ENCODE measurements around the gene FOXN1. TPM values are rescaled to one million over a fixed set of nuclear protein-coding genes. Genes with fewer than 3 reads are reported as not detected.
"Not testable (repeated sequence)": the region's sequence is repeated elsewhere in the genome, so short reads cannot be mapped to it uniquely, and the experiment has no call there.

The FOXN1 gene
- total and polyA plus RNA-seq, 2 of the 4 experiments (the other 2 are of a cell fraction) = not detected

DNA sequence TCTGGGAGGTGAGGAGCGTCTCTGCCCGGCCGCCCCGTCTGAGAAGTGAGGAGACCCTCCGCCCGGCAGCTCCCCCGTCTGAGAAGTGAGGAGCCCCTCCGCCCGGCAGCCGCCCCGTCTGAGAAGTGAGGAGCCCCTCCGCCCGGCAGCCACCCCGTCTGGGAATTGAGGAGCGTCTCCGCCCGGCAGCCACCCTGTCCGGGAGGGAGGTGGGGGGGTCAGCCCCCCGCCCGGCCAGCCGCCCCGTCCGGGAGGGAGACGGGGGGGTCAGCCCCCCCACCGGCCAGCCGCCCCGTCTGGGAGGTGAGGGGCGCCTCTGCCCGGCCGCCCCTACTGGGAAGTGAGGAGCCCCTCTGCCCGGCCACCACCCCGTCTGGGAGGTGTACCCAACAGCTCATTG is 47.3 kb upstream of the FOXN1 start:
- ATAC-seq (ENCODE audit: low read depth); H2BK20ac ChIP-seq (ENCODE audit: low read depth, low read length); H4K20me1 ChIP-seq (ENCODE audit: insufficient read depth, low read length); H3K4me3 ChIP-seq (ENCODE audit: insufficient read depth, low read depth, low read length); DNase-seq; H3K4me1 ChIP-seq (ENCODE audit: control insufficient read depth, insufficient read depth, low read length); H3K9me3 ChIP-seq (ENCODE audit: control insufficient read depth, insufficient read depth, low read length); H3K36me3 ChIP-seq (ENCODE audit: control insufficient read depth, insufficient read depth, low read length); H3K9ac ChIP-seq (ENCODE audit: low read depth, low read length); H2BK15ac ChIP-seq (ENCODE audit: low read depth, low read length); H3K56ac ChIP-seq (ENCODE audit: extremely low read depth, insufficient read depth, low read length); CTCF ChIA-PET; H2AK9ac ChIP-seq (replicated peaks; ENCODE audit: low read depth, low read length, poor library complexity); intact Hi-C loops (cut with micrococcal nuclease); H4K8ac ChIP-seq (ENCODE audit: low read depth in 2 of 2, low read length in 2 of 2); in situ Hi-C loops (cut with MboI; ENCODE audit: low sequenced_read_pairs); dilution Hi-C loops (cut with HindIII; ENCODE audit: low sequenced_read_pairs, unreplicated experiment); H3K4me2 ChIP-seq (ENCODE audit: low read depth, low read length); H2BK120ac ChIP-seq (ENCODE audit: low read depth, low read length); H3K18ac ChIP-seq (ENCODE audit: low read depth, low read length); H3K4ac ChIP-seq (ENCODE audit: low read depth, low read length); H2AK5ac ChIP-seq (ENCODE audit: low read depth, low read length); H3K14ac ChIP-seq (replicated peaks; ENCODE audit: low read depth, low read length); H3K27me3 ChIP-seq (ENCODE audit: control insufficient read depth, insufficient read depth, low read length); H4K5ac ChIP-seq (ENCODE audit: low read depth, low read length); H3K9me1 ChIP-seq (ENCODE audit: insufficient read depth, low read length); H3K23ac ChIP-seq (ENCODE audit: low read depth, low read length); BruUV-seq (replicated peaks); POLR2A ChIA-PET (ENCODE audit: unreplicated experiment); H2AFZ ChIP-seq (replicated peaks; ENCODE audit: low read length, poor library complexity); H4K91ac ChIP-seq (ENCODE audit: insufficient read depth, low read depth, low read length); H3K27ac ChIP-seq (ENCODE audit: insufficient read depth, low read length); H2BK5ac ChIP-seq (ENCODE audit: low read depth, low read length, poor library complexity, severe bottlenecking); H3K79me1 ChIP-seq (ENCODE audit: low read depth in 1 of 2, low read length in 2 of 2): not testable (repeated sequence)
- no CpG with 5 or more reads among the region's 32 CpGs for WGBS, 2 experiments (ENCODE audit: extremely low coverage in 2 of 2, insufficient read length in 1 of 2)
